ENCODE results near the gene VIL1. TPM values are rescaled to one million over a fixed set of nuclear protein-coding genes. Genes with fewer than 3 reads are reported as not detected.

Gene VIL1
- total RNA-seq, 2 donors from 2014 or later: not detected

DNA sequence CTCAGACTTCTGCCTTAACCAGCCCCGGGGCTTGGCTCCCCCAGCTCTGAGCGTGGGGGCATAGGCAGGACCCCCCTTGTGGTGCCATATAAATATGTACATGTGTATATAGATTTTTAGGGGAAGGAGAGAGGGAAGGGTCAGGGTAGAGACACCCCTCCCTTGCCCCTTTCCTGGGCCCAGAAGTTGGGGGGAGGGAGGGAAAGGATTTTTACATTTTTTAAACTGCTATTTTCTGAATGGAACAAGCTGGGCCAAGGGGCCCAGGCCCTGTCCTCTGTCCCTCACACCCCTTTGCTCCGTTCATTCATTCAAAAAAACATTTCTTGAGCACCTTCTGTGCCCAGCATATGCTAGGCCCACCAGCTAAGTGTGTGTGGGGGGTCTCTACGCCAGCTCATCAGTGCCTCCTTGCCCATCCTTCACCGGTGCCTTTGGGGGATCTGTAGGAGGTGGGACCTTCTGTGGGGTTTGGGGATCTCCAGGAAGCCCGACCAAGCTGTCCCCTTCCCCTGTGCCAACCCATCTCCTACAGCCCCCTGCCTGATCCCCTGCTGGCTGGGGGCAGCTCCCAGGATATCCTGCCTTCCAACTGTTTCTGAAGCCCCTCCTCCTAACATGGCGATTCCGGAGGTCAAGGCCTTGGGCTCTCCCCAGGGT, 13.7 kb upstream of the VIL1 start:
- no peak for DNase-seq
- Mint-ChIP-seq H3K9me3 (no peaks in the 10 kb centered on the region), H3K4me3 (peak overlapping the region; percentile 87 to 93), H3K27me3 (ENCODE audit: low read depth) (peaks cover 8% of the 10 kb centered on the region), H3K27ac (peak overlapping the region; percentile 68), H3K36me3 (ENCODE audit: insufficient read depth in 2 of 2) (no peaks in the 10 kb centered on the region), H3K4me1 (ENCODE audit: low read depth) (peaks cover 54% of the 10 kb centered on the region)
- ATAC-seq (replicated peaks in 1 of 2): no peak

GRCh38 chr2:218405746-218406208, 13.1 kb upstream of the VIL1 start:
- no peaks in the 10 kb centered on the region for H3K36me3 Mint-ChIP-seq (ENCODE audit: insufficient read depth in 2 of 2)
- H3K4me1 Mint-ChIP-seq (ENCODE audit: low read depth): peaks cover 54% of the 10 kb centered on the region
- no peak for DNase-seq
- H3K27me3 Mint-ChIP-seq (ENCODE audit: low read depth): peaks cover 8% of the 10 kb centered on the region
- peak overlapping the region; percentile 68 for H3K27ac Mint-ChIP-seq
- ATAC-seq (replicated peaks in 1 of 2): peak; percentile 0 to 1
- no peaks in the 10 kb centered on the region for H3K9me3 Mint-ChIP-seq
- H3K4me3 Mint-ChIP-seq: peak overlapping the region; percentile 87 to 93

GRCh38 chr2:218406209-218406948, 12.5 kb upstream of the VIL1 start:
- Mint-ChIP-seq H3K4me3 (peak overlapping the region; percentile 87 to 93), H3K27me3 (ENCODE audit: low read depth) (peaks cover 8% of the 10 kb centered on the region), H3K9me3 (no peaks in the 10 kb centered on the region), H3K36me3 (ENCODE audit: insufficient read depth in 2 of 2) (no peaks in the 10 kb centered on the region), H3K4me1 (ENCODE audit: low read depth) (peaks cover 52% of the 10 kb centered on the region), H3K27ac (peak overlapping the region; percentile 91)
- DNase-seq (peak; percentile 93), ATAC-seq (replicated peaks in 1 of 2) (peak; percentile 84)

DNA sequence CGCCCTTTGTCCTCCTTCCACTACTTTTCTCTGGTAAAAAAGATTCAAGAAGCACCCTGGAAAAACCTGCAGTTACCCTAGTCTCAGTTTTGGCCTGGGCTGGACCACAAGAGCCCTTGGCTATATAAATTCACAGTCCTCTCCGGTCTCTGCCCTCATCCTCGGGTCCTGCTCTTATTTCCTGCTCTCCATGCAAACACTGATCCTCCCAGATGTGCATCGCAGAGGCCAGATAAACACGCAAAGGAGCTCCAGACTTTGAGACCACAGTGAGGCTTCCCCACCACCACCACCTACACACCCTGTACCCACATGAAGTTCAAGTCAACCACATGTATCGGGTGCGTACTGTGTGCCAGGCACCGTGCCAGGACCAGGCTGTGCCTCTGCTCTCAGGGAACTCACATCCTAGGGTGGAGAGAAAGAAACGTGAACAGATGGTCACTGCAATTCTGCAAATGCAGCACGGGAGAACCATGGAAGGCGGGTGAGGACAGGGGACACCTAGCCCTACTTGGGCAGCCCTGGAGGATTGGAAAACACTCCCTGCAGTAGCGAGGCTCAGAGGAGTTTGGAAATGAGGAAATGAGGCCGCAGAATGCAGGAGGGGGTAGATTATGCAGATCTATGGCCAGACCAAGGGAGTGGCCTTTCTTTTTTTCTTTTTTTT, 11.8 kb upstream of the VIL1 start:
- DNase-seq (peak; percentile 63 to 78), ATAC-seq (replicated peaks in 1 of 2) (peak; percentile 38 to 63)
- H3K4me3 Mint-ChIP-seq: peak overlapping the region; percentile 87 to 90
- peak overlapping the region; percentile 91 for H3K27ac Mint-ChIP-seq
- H3K9me3 Mint-ChIP-seq: no peaks in the 10 kb centered on the region
- peaks cover 8% of the 10 kb centered on the region for H3K27me3 Mint-ChIP-seq (ENCODE audit: low read depth)
- H3K36me3 Mint-ChIP-seq (ENCODE audit: insufficient read depth in 2 of 2): no peaks in the 10 kb centered on the region
- peaks cover 48% of the 10 kb centered on the region for H3K4me1 Mint-ChIP-seq (ENCODE audit: low read depth)

GRCh38 chr2:218407717-218408116, 11.2 kb upstream of the VIL1 start:
- ATAC-seq (replicated peaks in 1 of 2) (no peak), DNase-seq (no peak)
- Mint-ChIP-seq H3K27me3 (ENCODE audit: low read depth) (peaks cover 8% of the 10 kb centered on the region), H3K4me3 (no peak overlapping the region), H3K27ac (no peak overlapping the region), H3K4me1 (ENCODE audit: low read depth) (peaks cover 48% of the 10 kb centered on the region), H3K36me3 (ENCODE audit: insufficient read depth in 2 of 2) (no peaks in the 10 kb centered on the region), H3K9me3 (no peaks in the 10 kb centered on the region)

DNA sequence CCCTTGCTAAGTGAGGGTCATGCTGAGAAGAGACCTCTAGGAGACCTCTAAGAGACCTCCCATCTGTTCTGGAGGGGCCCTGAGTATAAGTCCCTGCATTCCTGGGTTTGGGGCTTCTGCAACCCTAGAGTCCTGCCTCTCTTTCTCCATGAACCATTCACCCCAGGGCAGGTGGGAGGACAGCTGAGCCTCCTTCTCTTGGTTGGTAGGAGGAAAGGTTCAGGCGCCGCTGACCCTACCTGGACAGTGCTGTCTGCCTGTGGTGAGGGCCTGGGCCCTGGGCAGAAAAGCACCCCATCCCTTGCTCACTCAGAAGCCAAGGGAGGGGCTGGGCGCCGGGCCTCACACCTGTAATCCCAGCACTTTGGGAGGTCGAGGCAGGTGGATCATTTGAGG, 604 bp upstream of the VIL1 start:
- Mint-ChIP-seq H3K4me1 (ENCODE audit: low read depth) (no peaks in the 10 kb centered on the region), H3K27me3 (ENCODE audit: low read depth) (no peaks in the 10 kb centered on the region), H3K27ac (no peak overlapping the region), H3K9me3 (no peaks in the 10 kb centered on the region), H3K36me3 (ENCODE audit: insufficient read depth in 2 of 2) (no peaks in the 10 kb centered on the region), H3K4me3 (no peak overlapping the region)
- ATAC-seq (replicated peaks in 1 of 2): no peak
- no peak for DNase-seq

- ATAC-seq (replicated peaks in 1 of 2): no peak
- no peaks in the 10 kb centered on the region for H3K9me3 Mint-ChIP-seq
- H3K36me3 Mint-ChIP-seq (ENCODE audit: insufficient read depth in 2 of 2): no peaks in the 10 kb centered on the region
- H3K4me3 Mint-ChIP-seq: no peak overlapping the region
- no peaks in the 10 kb centered on the region for H3K4me1 Mint-ChIP-seq (ENCODE audit: low read depth)
- no peaks in the 10 kb centered on the region for H3K27me3 Mint-ChIP-seq (ENCODE audit: low read depth)
- H3K27ac Mint-ChIP-seq: no peak overlapping the region
- DNase-seq: no peak
These were observed 800 bp downstream of the VIL1 start for GRCh38 chr2:218419630-218420216.

DNA sequence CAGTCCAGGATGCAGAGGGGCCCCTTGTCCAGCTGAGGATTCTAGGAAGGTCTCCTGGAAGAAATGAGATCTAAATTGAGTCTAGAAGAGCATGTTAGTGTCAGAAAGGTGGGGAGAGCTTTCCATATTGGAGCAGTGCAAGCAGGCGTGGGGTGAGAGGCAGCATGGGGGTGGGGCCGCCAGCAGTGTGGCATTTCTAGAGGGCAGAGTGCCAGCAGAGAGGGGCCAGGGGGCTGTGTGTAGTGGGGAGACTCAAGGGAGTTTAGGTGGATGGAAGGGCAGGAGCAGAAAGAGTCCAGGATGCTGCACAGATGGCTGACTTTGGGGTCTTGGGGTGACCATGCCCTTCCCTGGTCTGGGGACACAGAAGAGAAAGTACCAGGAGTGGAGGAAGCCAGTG, 2.1 kb downstream of the VIL1 start:
- no peak overlapping the region for H3K27ac Mint-ChIP-seq
- ATAC-seq (replicated peaks in 1 of 2): no peak

DNA sequence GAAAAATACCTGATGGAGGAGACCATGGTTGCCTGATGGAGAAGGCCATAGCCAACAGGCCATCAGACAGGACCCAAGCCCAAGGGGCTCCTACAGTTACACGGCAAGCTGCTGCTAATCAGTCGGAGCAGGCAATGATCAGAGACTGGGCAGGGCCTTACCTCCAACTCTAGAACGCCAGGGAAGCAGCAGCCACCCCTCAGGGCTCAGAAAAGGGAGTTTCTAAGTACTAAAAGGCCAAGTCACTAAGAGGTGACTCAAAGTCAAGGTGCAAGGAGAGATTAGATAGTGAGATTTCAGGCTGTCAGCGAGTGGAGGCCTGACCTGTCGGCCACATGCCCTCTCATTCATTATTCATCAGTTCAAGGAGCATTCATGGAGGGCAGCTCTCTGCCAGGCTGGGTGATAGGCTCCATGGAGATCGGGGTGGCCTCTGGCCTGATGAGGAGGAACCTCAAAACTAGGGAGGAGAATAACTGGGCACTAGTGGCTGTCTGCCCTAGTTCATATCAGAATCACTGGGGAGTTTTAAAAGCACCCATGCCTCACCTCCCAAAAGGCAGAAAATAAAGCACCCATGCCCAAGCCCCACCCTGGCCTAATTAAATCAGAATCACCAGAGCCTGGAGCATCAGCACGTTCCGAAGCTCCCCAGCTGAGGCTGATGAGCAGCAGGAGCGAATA, 3.6 kb downstream of the VIL1 start:
- Mint-ChIP-seq H3K4me1 (ENCODE audit: low read depth) (no peaks in the 10 kb centered on the region), H3K36me3 (ENCODE audit: insufficient read depth in 2 of 2) (no peaks in the 10 kb centered on the region), H3K9me3 (no peaks in the 10 kb centered on the region), H3K4me3 (no peak overlapping the region), H3K27me3 (ENCODE audit: low read depth) (no peaks in the 10 kb centered on the region), H3K27ac (no peak overlapping the region)
- DNase-seq: no peak
- no peak for ATAC-seq (replicated peaks in 1 of 2)

More for the DNA sequence above, 2.1 kb downstream of the VIL1 start:
- no peaks in the 10 kb centered on the region for H3K9me3 Mint-ChIP-seq
- DNase-seq: no peak
- H3K4me3 Mint-ChIP-seq: no peak overlapping the region
- H3K36me3 Mint-ChIP-seq (ENCODE audit: insufficient read depth in 2 of 2): no peaks in the 10 kb centered on the region
- H3K4me1 Mint-ChIP-seq (ENCODE audit: low read depth): no peaks in the 10 kb centered on the region
- H3K27me3 Mint-ChIP-seq (ENCODE audit: low read depth): no peaks in the 10 kb centered on the region

DNA sequence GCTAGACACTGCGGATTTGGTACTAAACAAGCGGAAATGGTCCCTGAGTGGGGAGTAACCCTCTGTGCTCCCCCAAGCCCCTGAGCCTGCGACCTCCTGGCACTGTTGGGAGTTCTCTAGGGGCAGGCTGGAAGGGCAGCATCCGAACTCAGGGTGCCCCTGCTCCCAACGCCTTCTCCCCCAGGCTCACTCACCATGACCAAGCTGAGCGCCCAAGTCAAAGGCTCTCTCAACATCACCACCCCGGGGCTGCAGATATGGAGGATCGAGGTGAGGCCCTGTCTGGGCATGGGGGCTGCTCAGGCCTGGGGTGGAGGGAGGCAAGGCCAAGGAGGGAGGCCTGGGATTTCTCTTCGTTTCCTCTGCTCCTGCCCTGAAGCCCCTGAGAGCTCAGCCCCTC, 4.7 kb downstream of the VIL1 start:
- no peaks in the 10 kb centered on the region for H3K36me3 Mint-ChIP-seq (ENCODE audit: insufficient read depth in 2 of 2)
- H3K27ac Mint-ChIP-seq: no peak overlapping the region
- H3K9me3 Mint-ChIP-seq: no peaks in the 10 kb centered on the region
- no peak for DNase-seq
- H3K27me3 Mint-ChIP-seq (ENCODE audit: low read depth): no peaks in the 10 kb centered on the region
- no peak overlapping the region for H3K4me3 Mint-ChIP-seq
- no peaks in the 10 kb centered on the region for H3K4me1 Mint-ChIP-seq (ENCODE audit: low read depth)
- ATAC-seq (replicated peaks in 1 of 2): no peak

DNA sequence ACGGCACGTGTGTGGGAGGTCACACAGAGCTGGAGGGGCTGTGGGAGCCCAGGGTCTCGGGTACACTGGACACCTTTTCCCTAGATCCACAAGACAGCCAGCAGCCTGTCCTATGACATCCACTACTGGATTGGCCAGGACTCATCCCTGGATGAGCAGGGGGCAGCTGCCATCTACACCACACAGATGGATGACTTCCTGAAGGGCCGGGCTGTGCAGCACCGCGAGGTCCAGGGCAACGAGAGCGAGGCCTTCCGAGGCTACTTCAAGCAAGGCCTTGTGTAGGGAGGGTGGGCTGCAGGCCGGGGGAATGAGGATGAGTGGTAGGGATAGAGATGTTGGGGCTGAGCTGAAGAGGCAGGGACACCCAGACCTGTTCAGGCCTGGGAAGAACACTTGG, 6.6 kb downstream of the VIL1 start:
- Mint-ChIP-seq H3K36me3 (ENCODE audit: insufficient read depth in 2 of 2) (no peaks in the 10 kb centered on the region), H3K4me1 (ENCODE audit: low read depth) (no peaks in the 10 kb centered on the region), H3K9me3 (no peaks in the 10 kb centered on the region), H3K27ac (no peak overlapping the region), H3K27me3 (ENCODE audit: low read depth) (no peaks in the 10 kb centered on the region), H3K4me3 (no peak overlapping the region)
- DNase-seq (no peak), ATAC-seq (replicated peaks in 1 of 2) (no peak)

DNA sequence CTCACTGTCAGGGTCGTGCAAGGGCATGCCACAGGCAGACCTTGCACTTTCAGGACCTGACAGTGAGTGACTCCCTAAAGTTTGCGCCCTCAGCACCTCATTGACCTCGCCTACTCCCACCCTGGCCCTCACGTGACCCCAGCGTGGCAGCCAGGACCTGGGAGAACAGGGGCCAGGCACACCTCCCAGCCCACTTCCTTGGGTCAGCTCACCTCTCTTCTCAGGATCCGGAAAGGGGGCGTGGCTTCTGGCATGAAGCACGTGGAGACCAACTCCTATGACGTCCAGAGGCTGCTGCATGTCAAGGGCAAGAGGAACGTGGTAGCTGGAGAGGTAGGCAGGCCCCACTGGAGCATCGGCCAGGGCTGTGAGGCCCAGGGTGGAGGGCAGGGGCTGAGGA, 8.8 kb downstream of the VIL1 start:
- DNase-seq (no peak), ATAC-seq (replicated peaks in 1 of 2) (no peak)
- no peaks in the 10 kb centered on the region for H3K9me3 Mint-ChIP-seq
- no peaks in the 10 kb centered on the region for H3K4me1 Mint-ChIP-seq (ENCODE audit: low read depth)
- no peak overlapping the region for H3K4me3 Mint-ChIP-seq
- H3K36me3 Mint-ChIP-seq (ENCODE audit: insufficient read depth in 2 of 2): no peaks in the 10 kb centered on the region
- no peak overlapping the region for H3K27ac Mint-ChIP-seq
- no peaks in the 10 kb centered on the region for H3K27me3 Mint-ChIP-seq (ENCODE audit: low read depth)
